ENCODE measurements around the gene HEPHL1.

HEPHL1 gene

DNA sequence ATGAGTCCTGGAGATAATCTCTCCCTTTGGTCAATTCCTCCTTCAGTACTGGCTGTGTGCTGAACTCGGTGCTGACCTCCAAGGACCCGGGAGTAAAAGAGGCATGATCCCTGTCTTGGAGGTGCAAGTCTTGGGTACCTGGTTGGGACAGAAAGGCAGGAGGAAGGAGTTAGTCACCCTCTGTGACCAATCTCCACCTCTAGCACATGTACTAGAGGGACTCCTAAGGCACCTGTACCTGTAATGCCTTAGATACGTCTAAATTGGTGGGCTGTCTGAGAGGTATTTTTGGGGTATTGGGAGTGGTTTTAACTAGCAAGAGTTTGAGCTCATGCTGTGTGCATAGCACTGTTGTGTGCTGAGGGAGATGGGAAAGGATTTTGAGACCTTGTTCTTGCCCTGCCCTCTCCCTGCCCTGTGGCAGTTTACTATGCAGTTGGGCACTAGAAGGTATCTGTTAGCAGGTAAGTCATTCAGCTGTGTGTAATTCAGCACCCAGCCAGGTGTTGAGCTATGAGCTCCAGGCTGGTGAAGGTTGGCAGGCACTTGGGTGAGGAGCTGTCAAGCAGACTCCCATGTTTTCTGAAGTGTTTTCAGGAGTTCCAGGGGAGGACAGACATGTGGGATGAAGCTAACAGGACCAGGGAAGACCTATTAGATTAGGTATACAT lies 110.0 kb downstream of the HEPHL1 start:
- FAIRE-seq = no peak

DNA sequence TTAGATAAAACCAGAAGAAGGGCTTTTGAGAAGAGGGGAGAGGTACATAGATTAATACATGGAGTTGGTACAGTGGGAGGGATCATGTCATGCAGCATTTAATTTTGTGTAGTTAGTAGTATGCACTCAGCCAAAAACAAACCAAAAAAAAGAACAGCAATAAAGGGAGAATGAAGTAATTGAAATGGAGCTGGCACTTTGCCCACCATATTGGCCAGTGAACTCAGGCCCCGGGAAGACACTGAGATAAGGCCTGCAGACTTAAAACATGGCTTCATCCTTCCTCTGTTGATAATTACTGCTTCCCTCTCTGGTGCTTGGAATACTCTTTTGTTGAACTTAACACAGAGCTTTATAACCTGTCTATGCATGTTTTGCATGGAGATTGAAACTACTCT lies 110.6 kb downstream of the HEPHL1 start:
- no peak for FAIRE-seq

DNA sequence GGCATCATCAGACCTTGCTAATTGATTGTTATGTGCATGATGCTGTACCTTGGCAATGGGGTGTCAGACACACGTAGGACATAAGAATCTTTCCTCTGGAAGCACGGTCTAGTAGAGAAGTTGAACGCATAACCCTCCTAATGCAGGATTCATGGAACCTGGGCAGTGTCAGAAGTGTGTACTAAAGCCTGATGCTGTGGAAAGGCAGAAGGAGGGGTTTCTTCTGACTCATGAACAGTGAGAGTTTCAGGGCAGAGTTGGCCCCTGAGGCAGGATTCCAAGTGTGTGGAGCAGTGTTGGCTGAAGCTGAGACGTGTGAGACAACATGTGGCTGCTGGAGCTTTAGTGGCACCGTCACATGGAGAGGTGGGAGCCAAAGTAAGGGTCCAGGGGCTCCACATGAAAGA lies 111.0 kb downstream of the HEPHL1 start:
- FAIRE-seq = no peak

DNA sequence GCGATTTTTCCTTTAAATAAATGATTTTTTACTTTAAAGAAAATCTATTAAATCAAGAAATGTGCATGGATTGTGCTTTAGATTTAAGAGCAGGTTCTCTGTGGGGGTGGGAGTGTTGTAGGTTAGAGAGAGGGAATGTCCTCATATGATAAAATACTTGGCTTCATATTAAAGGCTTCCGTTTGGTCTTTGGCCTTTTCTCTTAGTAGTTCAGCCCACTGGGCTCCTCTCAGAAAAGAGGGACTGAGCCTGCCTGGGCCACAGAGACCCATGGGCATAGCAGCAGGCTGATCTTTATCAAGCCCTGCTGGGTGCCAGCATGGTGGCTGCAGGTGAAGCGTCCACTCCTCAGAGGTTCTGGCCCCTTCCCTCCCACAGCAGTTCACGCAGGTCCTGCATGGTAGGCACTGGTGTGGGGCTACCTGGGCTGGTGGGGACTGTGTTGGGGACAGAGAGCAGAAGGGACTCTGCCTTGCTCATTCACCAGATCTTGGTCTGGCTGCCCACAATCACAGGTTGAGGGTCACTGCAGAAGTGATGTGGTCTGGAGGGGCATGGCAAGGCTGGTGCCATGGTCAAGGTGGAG lies 111.8 kb downstream of the HEPHL1 start:
- no peak for FAIRE-seq

DNA sequence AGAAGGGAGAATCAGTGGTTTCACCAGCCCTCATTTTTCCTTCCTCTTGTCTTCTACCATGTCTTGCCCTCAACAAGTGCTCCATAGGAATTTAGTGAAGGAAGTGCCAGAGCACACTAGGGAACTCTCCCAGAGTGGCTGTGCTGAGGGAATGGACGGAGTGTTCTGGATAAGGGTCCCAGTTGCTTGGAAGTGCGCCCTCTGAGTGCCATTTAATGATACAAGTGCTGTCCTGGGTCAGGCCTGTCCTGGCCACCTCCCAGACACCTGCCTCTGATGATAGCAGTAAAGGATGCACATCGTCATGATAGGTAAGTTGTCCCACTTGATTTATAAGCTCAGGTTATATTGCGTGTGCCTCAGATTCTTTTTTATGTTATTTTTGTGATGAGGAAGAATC lies 112.6 kb downstream of the HEPHL1 start:
- no peak for FAIRE-seq

DNA sequence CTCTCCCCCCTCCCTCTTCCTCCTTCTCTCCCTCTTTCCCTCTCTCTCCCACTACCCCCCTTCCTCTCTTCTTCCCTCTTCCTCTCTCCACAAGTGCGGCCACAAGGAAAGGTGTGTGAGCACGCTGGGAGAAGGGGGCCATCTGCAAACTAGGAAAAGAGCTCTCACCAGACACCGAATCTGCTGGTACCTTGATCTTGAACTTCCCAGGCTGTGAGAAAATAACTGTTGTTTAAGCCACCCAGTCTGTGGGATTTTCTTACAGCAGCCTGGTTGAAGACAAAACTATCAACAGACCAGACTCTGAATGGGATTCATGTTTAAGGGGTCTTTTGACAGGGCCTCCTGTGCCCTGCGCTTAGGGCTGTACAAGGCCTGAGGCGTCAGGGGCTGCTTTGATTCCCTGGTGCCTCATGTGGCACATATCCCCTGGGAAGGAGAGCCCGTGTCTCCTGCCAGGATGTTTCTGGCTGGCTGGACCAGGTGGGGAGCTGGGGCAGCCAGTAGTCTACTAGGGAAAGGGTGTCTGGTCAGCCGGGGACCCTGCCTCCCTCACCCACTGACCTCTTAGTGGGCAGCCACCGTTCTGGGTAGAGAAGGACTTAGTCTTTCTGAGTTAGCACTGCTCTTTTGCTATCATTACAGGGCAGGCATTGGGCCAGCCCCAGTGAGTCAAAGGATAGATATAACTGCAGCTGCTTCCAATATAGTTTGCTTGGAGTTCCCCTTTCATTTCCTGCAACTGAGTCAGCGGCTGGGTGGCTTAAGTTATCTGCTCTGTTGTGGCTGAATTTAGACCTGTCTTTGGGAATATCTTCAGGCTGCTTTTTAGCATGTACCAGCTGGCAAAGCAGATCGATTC lies 113.7 kb downstream of the HEPHL1 start:
- FAIRE-seq = no peak

DNA sequence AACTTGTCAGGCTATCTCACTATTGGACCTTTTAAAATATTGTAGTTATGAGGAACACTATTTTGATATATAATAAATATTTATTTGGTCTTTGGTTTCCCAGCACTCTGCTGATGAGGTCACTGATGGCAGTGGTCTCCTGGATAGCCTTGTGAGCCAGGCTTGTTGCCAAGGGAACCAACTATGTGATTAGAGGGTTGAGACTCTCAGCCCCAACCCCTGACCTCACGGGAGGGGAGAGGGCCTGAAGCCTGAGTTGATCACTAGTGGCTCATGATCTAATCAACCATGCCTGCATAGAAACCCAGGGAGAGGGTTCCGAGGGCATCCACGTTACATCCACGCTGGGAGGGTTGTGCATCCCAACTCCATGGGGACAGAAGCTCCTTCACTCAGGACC lies 118.3 kb downstream of the HEPHL1 start:
- FAIRE-seq = no peak

DNA sequence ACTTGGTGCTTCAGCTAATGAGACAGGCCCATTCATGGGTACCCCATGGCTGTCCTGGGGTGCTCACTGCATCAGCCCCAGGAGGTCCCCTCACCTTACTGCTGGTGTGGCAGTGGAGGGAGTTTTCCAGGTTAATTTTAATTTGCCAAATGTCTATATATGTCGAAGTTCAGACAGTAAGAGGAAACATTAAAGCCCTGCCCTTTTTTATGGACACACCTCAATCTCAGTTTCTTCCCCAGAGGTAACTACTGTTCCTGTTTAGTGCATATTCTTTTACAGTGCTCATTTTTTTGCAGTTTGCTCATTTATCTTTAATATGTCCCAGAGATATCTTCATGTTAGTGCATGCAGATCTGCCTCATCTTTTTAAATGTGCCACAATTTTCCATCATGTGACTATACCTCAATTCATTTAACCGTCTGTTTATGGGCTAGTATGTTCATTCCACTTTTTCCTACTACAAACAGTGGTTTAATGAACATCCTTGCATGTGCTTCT lies 119.1 kb downstream of the HEPHL1 start:
- FAIRE-seq = no peak

DNA sequence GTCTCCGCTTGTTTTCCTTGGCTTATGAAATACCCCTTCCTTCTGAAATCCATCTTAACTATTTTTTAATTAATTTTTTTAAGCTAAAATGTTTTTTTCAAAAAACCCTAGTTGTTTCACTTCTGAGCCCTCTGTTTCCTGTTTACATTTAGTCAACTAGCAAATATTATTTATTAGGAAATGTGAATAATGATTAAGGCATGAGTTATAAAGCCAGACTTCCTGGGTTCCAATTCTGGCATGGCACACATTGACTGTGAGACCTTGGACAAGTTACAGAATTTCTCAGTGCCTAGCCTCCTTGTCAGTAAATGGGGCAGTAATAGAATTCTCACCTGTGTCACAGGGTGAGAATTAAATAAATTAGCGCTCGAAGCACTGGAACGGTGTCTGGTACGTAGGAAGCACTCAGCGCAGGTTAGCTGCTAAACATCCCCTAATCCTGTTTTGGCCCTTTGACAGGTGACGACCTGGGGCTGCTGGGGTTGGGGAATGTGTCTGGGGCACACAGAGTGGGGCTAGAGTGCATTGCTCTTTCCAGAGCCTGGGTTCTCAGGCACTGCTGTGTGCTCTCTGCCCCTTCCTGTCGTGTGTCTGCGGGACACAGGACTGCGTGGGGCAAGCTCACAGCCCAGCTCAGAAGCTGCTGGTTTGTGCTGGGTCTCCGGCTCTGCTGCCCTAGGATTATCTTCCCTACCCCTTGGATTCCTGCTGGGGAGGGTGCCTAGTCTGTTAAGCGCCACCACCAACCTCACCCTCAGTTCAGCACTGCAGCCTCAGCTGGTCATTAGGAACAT lies 120.6 kb downstream of the HEPHL1 start:
- FAIRE-seq = no peak

DNA sequence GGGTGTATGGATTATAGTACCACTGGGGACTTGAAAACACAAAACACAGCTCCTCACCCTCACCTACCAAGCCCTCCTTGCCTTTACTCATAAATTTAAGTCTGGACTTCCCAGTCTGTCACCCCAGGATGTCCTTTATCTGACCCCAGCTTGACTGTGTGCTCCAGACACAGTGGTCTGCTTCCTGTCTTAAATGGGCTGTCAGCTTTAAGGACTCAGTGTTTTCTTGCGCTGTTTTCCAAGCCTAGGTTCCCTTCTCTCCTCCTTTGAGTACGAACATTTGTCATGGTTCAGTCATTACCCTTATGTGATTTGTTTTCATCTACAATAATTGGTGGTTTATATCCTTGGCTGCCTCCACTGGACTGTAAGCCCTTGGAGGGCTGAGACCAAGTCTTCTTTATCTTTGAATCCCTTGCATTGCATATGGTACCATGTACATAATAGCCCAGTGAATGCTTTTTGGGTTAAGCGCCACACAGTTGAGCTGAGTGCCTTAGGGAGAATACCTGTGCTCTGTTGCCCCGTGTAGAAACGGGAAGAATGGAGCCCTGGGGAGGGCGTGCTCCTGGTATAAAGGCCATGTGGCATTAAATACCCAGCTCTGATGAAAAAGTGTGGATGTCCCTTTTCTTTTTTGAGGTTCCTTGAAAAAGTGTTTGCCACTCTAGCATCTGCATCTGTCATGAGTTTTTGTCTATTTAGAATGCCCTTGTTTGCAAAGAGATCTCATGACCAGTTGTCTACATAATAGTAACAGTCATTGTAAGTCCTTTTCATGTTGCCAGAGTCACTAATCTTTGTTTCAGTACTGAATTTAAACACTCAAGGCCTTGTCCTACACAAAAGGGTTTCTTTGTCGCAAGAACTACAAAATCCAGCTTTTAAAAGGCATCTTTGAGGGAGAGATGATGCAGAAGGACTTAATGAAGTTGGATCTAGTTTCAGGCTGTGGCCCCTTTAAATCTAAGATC lies 121.4 kb downstream of the HEPHL1 start:
- no peak for FAIRE-seq

DNA sequence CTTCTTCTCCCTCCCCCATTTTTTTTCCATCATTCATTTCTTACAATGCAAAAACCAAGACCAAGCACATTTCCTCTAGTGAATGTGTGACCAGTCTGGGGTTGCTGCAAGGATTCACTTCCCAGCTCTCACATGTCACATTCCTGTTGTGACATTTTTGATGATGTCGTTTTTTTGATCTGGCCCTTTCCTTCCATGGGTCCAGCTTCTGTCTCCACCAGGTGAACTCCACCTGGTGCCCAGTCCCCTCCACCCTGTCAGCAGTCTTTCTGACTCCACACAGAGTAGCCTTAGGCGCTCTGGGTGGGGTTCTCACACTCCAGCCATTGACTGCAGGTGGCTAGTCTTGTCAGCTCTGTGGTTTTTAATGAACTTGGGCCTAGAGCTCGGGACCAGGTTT lies 123.1 kb downstream of the HEPHL1 start:
- no peak for FAIRE-seq

DNA sequence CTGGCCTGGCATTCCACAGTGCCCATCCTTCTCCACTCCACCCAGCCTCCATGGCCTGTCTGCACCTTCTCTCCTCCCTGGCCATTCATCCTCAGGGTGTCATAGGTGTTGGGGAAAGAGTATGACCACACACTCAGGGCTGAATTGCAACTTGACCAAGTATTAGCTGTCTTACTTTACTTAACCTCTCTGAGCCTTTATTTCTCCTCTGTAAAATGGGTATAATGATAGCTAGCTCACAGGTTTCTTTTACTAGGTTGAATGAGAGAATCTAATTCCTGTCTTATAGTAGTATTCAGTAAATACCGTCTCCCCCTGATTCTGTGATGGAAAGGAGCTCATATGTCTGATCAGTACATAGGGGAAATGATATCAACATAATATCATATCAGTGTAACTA lies 123.5 kb downstream of the HEPHL1 start:
- no peak for FAIRE-seq

DNA sequence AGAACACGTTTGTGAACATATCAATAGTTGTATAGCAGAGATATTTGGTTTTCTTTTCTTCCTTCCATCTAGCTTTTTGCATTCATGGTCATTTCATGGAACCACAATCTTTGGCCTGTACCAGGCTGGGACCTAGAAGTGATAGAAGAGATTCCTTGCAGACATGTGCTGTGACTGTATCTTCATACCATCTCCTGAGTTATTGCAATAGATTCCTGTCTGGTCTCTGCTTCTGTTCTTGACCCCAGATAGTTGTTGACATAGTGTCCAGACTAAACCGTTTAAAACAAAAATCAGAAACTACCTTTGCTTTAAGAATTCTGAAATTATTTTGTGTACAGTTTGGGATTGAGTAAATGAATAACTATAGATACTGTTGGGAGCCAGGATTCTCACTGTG lies 124.3 kb downstream of the HEPHL1 start:
- no peak for FAIRE-seq

DNA sequence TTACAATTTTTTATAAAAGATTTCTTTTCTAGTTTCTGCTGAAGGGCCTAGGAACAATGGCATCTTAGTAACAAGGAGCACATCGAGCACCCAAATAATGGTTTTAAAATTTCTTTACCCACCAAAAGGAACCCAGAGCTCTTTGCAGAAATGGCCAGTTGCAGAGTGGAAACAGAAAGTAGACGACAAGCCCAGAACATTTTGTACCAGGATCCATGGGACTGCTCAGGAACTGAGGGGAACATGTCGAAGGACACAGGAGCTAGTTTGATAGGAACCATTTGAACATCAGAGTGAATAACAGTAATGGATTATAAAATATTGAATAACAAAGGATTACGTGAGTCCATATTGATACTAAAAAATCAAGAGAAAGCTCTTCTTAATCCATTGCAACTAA lies 124.8 kb downstream of the HEPHL1 start:
- FAIRE-seq = no peak

DNA sequence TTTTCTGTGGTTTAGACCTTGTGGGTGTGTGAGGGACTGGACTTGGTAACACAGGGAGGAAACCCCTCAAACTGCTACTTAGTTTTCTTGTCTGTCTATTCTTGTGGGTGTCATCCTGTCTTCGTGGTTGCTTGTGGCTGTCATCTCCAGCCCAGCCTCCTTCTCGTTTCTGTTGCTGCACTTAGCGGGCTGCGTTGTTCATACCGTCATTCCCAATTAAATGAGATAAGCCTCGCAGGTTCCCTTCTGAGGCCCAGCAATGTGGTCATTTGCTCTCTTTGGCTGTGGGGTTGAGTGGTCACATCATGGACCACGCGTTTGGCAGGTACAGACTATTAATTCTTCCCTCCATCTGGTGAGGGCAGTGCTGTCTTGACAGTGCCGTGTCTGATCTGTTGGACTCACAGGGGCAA lies 126.3 kb downstream of the HEPHL1 start:
- no peak for FAIRE-seq

DNA sequence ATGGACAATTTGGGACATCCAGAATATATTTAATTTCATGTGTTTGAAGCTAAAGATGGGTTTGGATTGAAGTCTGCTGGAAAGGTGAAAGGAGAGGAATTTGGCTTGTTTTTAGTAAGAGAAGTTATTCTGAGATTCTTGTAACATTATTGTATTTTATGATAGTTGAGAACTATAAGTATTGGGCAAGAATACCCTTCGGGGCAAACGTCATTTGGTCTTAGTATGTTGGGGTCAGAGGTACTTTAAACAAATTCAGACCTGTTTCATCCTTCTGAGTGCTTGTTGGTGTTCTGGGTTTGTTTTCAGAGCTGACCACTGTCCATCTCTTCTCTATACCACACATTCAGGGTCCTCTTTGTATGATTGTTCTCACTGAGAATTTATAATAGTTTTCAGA lies 127.0 kb downstream of the HEPHL1 start:
- no peak for FAIRE-seq

DNA sequence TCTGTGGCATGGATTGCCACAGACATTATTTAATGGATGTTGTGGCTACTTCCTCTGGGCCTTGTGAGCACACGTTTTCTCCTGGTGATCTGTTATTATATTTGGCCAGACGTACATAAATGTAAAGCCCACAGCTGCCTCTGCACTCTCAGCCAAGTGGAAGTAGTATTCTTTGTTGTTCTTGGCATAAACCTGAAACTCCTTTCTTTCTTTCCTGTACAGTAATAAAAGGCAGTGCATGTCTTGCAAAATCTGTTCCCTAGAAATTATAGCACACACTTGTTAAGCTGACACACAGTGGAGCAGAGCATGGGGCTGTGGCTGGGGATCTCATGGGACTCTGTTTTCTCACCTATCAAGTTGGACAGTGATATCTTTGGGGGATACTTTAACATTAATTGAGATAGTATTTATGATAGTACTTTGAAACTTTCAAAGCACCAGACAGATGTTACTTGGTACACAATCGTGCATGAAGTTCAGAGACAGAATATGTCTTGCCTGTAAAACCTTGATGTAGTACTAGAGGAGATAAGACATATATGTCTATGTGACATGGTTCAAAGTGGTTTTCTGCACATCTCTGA lies 128.4 kb downstream of the HEPHL1 start:
- FAIRE-seq = no peak

DNA sequence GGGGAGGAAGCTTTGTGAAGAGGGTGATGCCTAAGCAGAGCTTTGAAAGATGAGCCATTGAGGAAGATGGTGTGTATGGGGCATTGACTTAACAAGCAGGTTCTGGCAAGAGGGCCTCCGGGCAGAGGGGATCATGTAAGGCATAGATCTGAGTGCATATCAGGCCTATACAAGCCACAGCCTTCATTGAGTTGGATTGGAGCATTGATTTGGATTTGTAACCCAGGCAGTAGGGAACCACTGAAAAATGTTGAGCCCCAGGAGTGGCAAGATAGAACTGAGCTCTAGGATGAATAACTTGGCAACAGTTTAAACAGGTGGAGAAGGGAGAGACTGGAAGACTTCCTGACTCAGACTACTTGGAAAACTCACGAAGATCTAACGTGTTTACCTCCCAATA lies 128.9 kb downstream of the HEPHL1 start:
- FAIRE-seq = no peak

DNA sequence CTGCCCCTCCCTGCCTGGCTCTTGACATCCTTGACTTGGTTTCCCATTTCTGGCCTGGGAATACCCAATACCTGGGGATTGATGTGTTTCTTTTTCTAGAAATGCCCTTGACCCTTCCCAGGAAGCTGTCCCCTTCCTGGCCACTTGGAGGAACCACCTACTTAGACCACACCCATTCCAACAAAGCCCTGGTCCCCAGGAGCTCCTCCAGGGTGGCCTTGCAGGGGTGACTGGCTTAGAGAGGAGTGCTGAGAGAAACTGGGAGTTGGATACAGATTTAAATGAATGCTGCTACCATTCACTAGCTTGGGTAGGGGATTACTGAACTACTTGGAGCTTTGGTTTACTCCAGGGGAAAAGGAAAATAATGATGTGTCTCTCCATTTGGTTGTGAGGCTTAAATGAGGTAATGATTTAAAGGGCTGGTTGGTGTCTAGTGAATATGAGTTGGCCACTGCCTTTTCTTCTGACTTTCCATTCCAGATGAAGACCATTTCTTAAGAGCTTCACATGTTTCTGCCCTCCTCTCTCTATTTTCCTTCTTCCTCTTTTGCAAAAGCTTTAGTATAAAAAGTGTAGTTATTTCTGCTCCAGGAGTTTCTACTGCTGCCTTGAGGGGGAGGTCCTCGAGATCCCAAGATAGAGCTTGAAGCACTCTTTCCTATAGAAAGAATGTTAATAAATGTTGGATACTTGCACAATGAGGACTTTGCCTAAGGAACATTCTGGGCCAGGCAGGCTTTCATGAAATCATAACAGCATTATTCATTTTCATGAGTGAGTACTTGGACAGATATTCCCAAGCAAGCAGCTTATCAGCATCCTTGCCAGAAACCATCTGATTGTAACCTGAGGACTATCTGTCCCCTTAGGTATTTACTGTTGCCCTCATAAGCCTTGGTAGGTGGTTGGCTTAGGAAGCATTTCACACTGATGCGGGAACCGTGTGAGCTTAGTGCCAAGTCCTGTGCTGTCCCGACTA lies 129.8 kb downstream of the HEPHL1 start:
- no peak for FAIRE-seq

Data from endometrium (tissue), 2 donors.